HepG2 (cell line): Measurements from ENCODE around the gene TGIF1. TPM values are rescaled to one million over a fixed set of nuclear protein-coding genes. Genes with fewer than 3 reads are reported as not detected.

Source experiments
- ATAC-seq: fragments of 200-7000 bp; cut with Tn5 transposase; 3 replicates; pipeline ENCODE4 v1.9.1; 2020; ENCODE audit warnings: mild to moderate bottlenecking, moderate library complexity
- BruUV-seq: library from RNA; stranded (reverse); fragments of 400-500 nt; replicated peaks from 2 replicates; lab custom pipeline; 2021; lab: Mats Ljungman, UMichigan
- CTCF ChIA-PET: fragments of 300-600 bp; formaldehyde crosslinking; extraction: SDS; loops from one replicate; lab custom pipeline; 2021; ENCODE audit warnings: low total read pairs, inconsistent platforms, low intra/inter-chr PET ratio; lab: Yijun Ruan, JAX
- POLR2A ChIA-PET: fragments of 350-600 bp; sonication (Branson Sonifier 250); formaldehyde crosslinking; loops from one replicate; lab custom pipeline; 2020; ENCODE audit warnings: antibody characterized with exemption, inconsistent platforms; lab: Yijun Ruan, JAX
- DNase-seq: peaks from one replicate; pipeline ENCODE4 v3.0.0-alpha.2; 2015; ENCODE audit warnings: low spot score
- FAIRE-seq: peaks from 3 replicates; lab custom pipeline; 2011; peaks lifted over from hg19 to GRCh38; lab: Jason Lieb, UNC
- H2AFZ ChIP-seq: one replicate; pipeline ENCODE4 v1.6.1; 2011; ENCODE audit warnings: low read length, inconsistent platforms
- H3K27ac ChIP-seq: fragments of 300-600 bp; 3 replicates; pipeline ENCODE4 v1.8.0; 2011; ENCODE audit warnings: mixed run types, mild to moderate bottlenecking, mixed read lengths, low read length, inconsistent platforms; ENCODE audit not compliant: insufficient read depth; ENCODE audit errors: extremely low read length
- H3K27me3 ChIP-seq, 2 experiments: fragments of 200-600 bp in 1 of 2; 2 replicates in 1 of 2; 3 replicates in 1 of 2; pipeline versions ENCODE4 v1.6.0 to v1.8.0; 2011; ENCODE audit warnings: low read length in 2 of 2, mild to moderate bottlenecking in 2 of 2, moderate library complexity in 2 of 2, inconsistent platforms in 1 of 2; ENCODE audit not compliant: insufficient read depth in 2 of 2, control insufficient read depth in 1 of 2
- H3K36me3 ChIP-seq, 2 experiments: fragments of 200-600 bp in 1 of 2; replicated peaks in 1 of 2; 2 replicates in 1 of 2; 3 replicates in 1 of 2; pipeline versions ENCODE4 v1.5.1 to v1.8.0; 2011; ENCODE audit warnings: low read length in 2 of 2, inconsistent platforms in 1 of 2; ENCODE audit not compliant: insufficient read depth in 2 of 2, control insufficient read depth in 1 of 2
- H3K4me1 ChIP-seq: 2 replicates; pipeline ENCODE4 v1.5.1; 2012; ENCODE audit warnings: low read length, inconsistent platforms; ENCODE audit not compliant: insufficient read depth
- H3K4me2 ChIP-seq: 2 replicates; pipeline ENCODE4 v1.6.0; 2011; ENCODE audit warnings: low read depth, low read length, inconsistent platforms
- H3K4me3 ChIP-seq, 3 experiments: fragments of 200-600 bp in 1 of 3; sonication (generic), shearing (Covaris generic) in 1 of 3; replicated peaks in 1 of 3; 2 replicates each; pipeline ENCODE4 v1.5.1; 2011 to 2016; ENCODE audit warnings: low read length in 3 of 3, inconsistent platforms in 2 of 3, low read depth in 2 of 3, mild to moderate bottlenecking in 2 of 3, control low read depth in 1 of 3, mixed read lengths in 1 of 3; ENCODE audit not compliant: insufficient read depth in 1 of 3
- H3K79me2 ChIP-seq: one replicate; pipeline ENCODE4 v1.6.1; 2011; ENCODE audit warnings: low read length, inconsistent platforms; ENCODE audit not compliant: insufficient read depth
- H3K9ac ChIP-seq: 2 replicates; pipeline ENCODE4 v1.6.0; 2011; ENCODE audit warnings: mild to moderate bottlenecking, low read depth, low read length, inconsistent platforms; ENCODE audit not compliant: insufficient read depth
- H3K9me3 ChIP-seq: 2 replicates; pipeline ENCODE4 v1.5.1; 2012; ENCODE audit warnings: mild to moderate bottlenecking, low read length
- H4K20me1 ChIP-seq: 2 replicates; pipeline ENCODE4 v1.6.0; 2011; ENCODE audit warnings: inconsistent platforms, mild to moderate bottlenecking, low read length, moderate library complexity; ENCODE audit not compliant: insufficient read depth
- FOSL2 ChIP-seq: sonication (generic); formaldehyde crosslinking; IDR thresholded peaks from 2 replicates; pipeline ENCODE4 v1.4.0; 2020; ENCODE audit warnings: missing genetic modification reagents
- HNF4G ChIP-seq, 2 experiments: sonication (generic) in 1 of 2; formaldehyde crosslinking in 1 of 2; IDR thresholded peaks; 2 replicates each; pipeline versions ENCODE4 v1.4.0 to v1.6.1; 2011 to 2020; ENCODE audit warnings: borderline replicate concordance in 2 of 2, low read depth in 2 of 2, mild to moderate bottlenecking in 2 of 2, low read length in 1 of 2, missing genetic modification reagents in 1 of 2, moderate library complexity in 1 of 2
- HNRNPL ChIP-seq: fragments of 200-400 bp; formaldehyde crosslinking; IDR thresholded peaks from 2 replicates; pipeline ENCODE4 v1.6.1; 2017; ENCODE audit warnings: mild to moderate bottlenecking, low read depth, low read length
- LCORL ChIP-seq, 2 experiments: fragments of 450-650 bp in 1 of 2; sonication (generic) in 1 of 2; formaldehyde crosslinking in 1 of 2; IDR thresholded peaks; 2 replicates each; pipeline versions ENCODE4 v1.5.0 to v1.6.1; 2017 to 2020; ENCODE audit warnings: antibody characterized with exemption in 1 of 2, missing genetic modification reagents in 1 of 2
- PHF8 ChIP-seq: sonication (generic); formaldehyde crosslinking; IDR thresholded peaks from 2 replicates; pipeline ENCODE4 v1.5.0; 2020; ENCODE audit warnings: missing genetic modification reagents
- PRMT3 ChIP-seq: sonication (generic); formaldehyde crosslinking; IDR thresholded peaks from 2 replicates; pipeline ENCODE4 v1.8.1; 2022; ENCODE audit warnings: low read depth, mild to moderate bottlenecking, moderate library complexity, missing genetic modification reagents, borderline replicate concordance
- RBM39 ChIP-seq: fragments of 200-400 bp; formaldehyde crosslinking; IDR thresholded peaks from one replicate; pipeline ENCODE4 v1.6.1; 2018; ENCODE audit warnings: antibody characterized with exemption, mild to moderate bottlenecking, low read depth, low read length; ENCODE audit not compliant: poor library complexity, severe bottlenecking
- SALL2 ChIP-seq: sonication (generic); formaldehyde crosslinking; IDR thresholded peaks from 2 replicates; pipeline ENCODE4 v1.8.1; 2023; ENCODE audit warnings: mild to moderate bottlenecking, missing genetic modification reagents, inconsistent platforms
- SIN3B ChIP-seq: fragments of 150-350 bp; IDR thresholded peaks from 2 replicates; pipeline ENCODE4 v1.6.1; 2014; ENCODE audit warnings: low read length
- ZFP36L2 ChIP-seq: sonication (generic); formaldehyde crosslinking; IDR thresholded peaks from 2 replicates; pipeline ENCODE4 v1.4.0; 2020; ENCODE audit warnings: missing genetic modification reagents
- ZNF10 ChIP-seq: sonication (generic); formaldehyde crosslinking; IDR thresholded peaks from 2 replicates; pipeline ENCODE4 v1.4.0; 2020; ENCODE audit warnings: mild to moderate bottlenecking, low read depth, missing genetic modification reagents, borderline replicate concordance
- ZNF782 ChIP-seq: sonication (generic); formaldehyde crosslinking; IDR thresholded peaks from 2 replicates; pipeline ENCODE4 v1.4.0; 2020; ENCODE audit warnings: missing genetic modification reagents, mild to moderate bottlenecking, borderline replicate concordance
- WGBS: methylation state at CpG from one replicate; pipeline ENCODE4 v1.1.6; 2017; ENCODE audit warnings: low lambda C conversion rate; 5-methylcytosine and 5-hydroxymethylcytosine counted together
- in situ Hi-C: cut with HindIII; loops from 2 replicates; pipeline ENCODE4 v1.10.0; 2017; ENCODE audit warnings: low pct_unique_long_range_greater_than_20kb; ENCODE audit not compliant: extremely low pct_ligation_motif_present
- intact Hi-C: fragments of 100-400 bp; cut with micrococcal nuclease; formaldehyde crosslinking; loops from one replicate; pipeline ENCODE4 v1.10.0; 2022; ENCODE audit not compliant: unreplicated experiment
- polyA plus RNA-seq, 8 experiments: library from polyadenylated mRNA; depleted of rRNA in 3 of 8; stranded (reverse) in 7 of 8; unstranded in 1 of 8; fragments of >200 nt; fragmentation: Illumina TruSeq in 4 of 8; extraction: Trizol in 4 of 8; gene quantifications; 2 replicates each; pipeline versions ENCODE4 v1.2.1 to v1.2.3, GENCODE V29; 2011 to 2016; ENCODE audit warnings: low read depth in 4 of 8, missing spikeins in 1 of 8, mixed read lengths in 1 of 8; ENCODE audit not compliant: insufficient read depth in 1 of 8
- total RNA-seq, 5 experiments: library from RNA; depleted of rRNA; stranded (reverse); fragments of >200 nt; fragmentation: Illumina TruSeq; extraction: Trizol; gene quantifications; 2 replicates each; pipeline ENCODE4 v1.2.3, GENCODE V29; 2016; ENCODE audit warnings: low read depth in 1 of 5
- TF ChIP-seq, protein P1 (sequence below): sonication (generic); formaldehyde crosslinking; IDR thresholded peaks from 2 replicates; pipeline ENCODE4 v1.4.0; 2020; ENCODE audit warnings: mild to moderate bottlenecking, missing genetic modification reagents
- TF ChIP-seq, protein P2 (sequence below): sonication (generic); formaldehyde crosslinking; IDR thresholded peaks from 2 replicates; pipeline ENCODE4 v1.4.0; 2020; ENCODE audit warnings: mild to moderate bottlenecking, low read depth, missing genetic modification reagents
- TF ChIP-seq, protein P3 (sequence below): fragments of 450-650 bp; IDR thresholded peaks from 2 replicates; pipeline ENCODE4 v1.6.1; 2016

Gene TGIF1
- total and polyA plus RNA-seq, 2 of the 13 experiments (the other 11 are each of a cell fraction or from before 2014, with no cell fraction given) = 50.0 to 76.1 TPM

DNA sequence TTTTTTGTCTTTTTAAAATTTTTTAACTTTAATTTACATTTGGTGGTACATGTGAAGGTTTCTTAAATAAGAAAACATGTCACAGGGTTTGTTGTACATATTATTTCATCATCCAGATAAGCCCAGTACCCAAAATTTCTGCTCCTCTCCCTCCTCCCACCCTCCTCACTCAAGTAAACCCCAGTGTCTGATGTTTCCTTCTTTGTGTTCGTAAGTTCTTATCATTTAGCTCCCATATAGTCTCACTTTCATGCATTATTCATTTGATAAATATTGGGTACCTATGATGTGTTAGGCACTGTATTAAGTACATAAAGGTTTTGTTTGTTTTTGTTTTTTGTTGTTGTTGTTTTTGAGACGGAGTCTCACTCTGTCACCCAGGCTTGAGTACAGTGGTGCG lies 5.7 kb upstream of the TGIF1 start:
- in situ Hi-C loops = no loop called here

DNA sequence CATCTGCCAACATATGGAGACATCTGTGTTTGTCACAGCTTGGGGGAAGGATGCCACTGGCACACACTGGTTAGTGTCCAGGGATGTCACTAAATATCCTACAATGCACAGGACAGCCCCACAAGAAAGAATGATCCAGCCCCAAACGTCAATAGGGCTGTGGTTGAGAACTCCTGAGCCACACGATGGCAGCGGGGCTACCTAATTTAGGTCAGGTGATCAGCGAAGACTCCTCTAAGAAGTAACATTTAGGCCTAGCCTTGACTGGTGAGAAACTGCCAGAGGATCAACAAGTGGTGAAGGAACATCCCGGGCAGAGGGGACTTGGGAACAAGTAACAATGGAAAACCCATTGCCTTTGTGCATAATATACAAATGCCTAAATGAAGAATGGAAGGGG lies 5.0 kb upstream of the TGIF1 start:
- Histone ChIP-seq H3K9ac (no peak overlapping the region), H3K36me3 (no peaks in the 10 kb centered on the region), H4K20me1 (no peaks in the 10 kb centered on the region), H3K4me1 (peaks cover 30% of the 10 kb centered on the region), H3K9me3 (no peaks in the 10 kb centered on the region), H2AFZ (no peak overlapping the region), H3K27me3 (no peaks in the 10 kb centered on the region; a peak in 2 of 5 replicates), H3K4me2 (no peak overlapping the region), H3K4me3 (no peak overlapping the region), H3K79me2 (peaks cover 10% of the 10 kb centered on the region), H3K27ac (no peak overlapping the region)
- in situ Hi-C loops = no loop called here
- intact Hi-C loops = no loop called here
- ChIA-PET CTCF (no interaction called here), POLR2A (no interaction called here)
- no peak for FAIRE-seq
- no peak for DNase-seq
- 46% methylated on average over 4 of the region's 5 CpGs for WGBS
- BruUV-seq = no TSS peak
- no peak for ATAC-seq
- TF ChIP-seq ZNF782 (no peak), LCORL (IDR thresholded peaks at IDR 0.05) (no peak), LCORL (CRISPR knock-in tag; IDR thresholded peaks at IDR 0.05) (no peak), RBM39 (no peak), PRMT3 (no peak), SIN3B (no peak), SALL2 (CRISPR knock-in tag) (no peak), HNF4G (IDR thresholded peaks at IDR 0.05; ENCODE audit: borderline replicate concordance, low read depth, low read length) (no peak), HNF4G (CRISPR knock-in tag; IDR thresholded peaks at IDR 0.05; ENCODE audit: borderline replicate concordance, low read depth) (no peak), ZNF10 (CRISPR knock-in tag) (no peak), HNRNPL (no peak), PHF8 (CRISPR knock-in tag) (no peak)
- TF ChIP-seq, protein P1, sequence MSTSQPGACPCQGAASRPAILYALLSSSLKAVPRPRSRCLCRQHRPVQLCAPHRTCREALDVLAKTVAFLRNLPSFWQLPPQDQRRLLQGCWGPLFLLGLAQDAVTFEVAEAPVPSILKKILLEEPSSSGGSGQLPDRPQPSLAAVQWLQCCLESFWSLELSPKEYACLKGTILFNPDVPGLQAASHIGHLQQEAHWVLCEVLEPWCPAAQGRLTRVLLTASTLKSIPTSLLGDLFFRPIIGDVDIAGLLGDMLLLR = no peak
- TF ChIP-seq, protein P2, sequence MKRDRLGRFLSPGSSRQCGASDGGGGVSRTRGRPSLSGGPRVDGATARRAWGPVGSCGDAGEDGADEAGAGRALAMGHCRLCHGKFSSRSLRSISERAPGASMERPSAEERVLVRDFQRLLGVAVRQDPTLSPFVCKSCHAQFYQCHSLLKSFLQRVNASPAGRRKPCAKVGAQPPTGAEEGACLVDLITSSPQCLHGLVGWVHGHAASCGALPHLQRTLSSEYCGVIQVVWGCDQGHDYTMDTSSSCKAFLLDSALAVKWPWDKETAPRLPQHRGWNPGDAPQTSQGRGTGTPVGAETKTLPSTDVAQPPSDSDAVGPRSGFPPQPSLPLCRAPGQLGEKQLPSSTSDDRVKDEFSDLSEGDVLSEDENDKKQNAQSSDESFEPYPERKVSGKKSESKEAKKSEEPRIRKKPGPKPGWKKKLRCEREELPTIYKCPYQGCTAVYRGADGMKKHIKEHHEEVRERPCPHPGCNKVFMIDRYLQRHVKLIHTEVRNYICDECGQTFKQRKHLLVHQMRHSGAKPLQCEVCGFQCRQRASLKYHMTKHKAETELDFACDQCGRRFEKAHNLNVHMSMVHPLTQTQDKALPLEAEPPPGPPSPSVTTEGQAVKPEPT = no peak

More for the DNA sequence above, 5.7 kb upstream of the TGIF1 start:
- no peaks in the 10 kb centered on the region for H4K20me1 ChIP-seq
- BruUV-seq = no TSS peak
- H3K9me3 ChIP-seq = no peaks in the 10 kb centered on the region
- no peak overlapping the region for H3K27ac ChIP-seq
- FAIRE-seq = no peak
- POLR2A ChIA-PET = no interaction called here
- no peak overlapping the region for H2AFZ ChIP-seq
- CTCF ChIA-PET = no interaction called here
- H3K4me2 ChIP-seq = no peak overlapping the region
- no peaks in the 10 kb centered on the region for H3K36me3 ChIP-seq
- H3K79me2 ChIP-seq = peaks cover 7% of the 10 kb centered on the region
- ATAC-seq = no peak
- peaks cover 32% of the 10 kb centered on the region for H3K4me1 ChIP-seq
- 73% methylated on average over 3 of the region's 3 CpGs for WGBS
- no peaks in the 10 kb centered on the region; a peak in 2 of 5 replicates for H3K27me3 ChIP-seq
- no peak overlapping the region for H3K4me3 ChIP-seq
- H3K9ac ChIP-seq = no peak overlapping the region
- TF ChIP-seq, protein P3, sequence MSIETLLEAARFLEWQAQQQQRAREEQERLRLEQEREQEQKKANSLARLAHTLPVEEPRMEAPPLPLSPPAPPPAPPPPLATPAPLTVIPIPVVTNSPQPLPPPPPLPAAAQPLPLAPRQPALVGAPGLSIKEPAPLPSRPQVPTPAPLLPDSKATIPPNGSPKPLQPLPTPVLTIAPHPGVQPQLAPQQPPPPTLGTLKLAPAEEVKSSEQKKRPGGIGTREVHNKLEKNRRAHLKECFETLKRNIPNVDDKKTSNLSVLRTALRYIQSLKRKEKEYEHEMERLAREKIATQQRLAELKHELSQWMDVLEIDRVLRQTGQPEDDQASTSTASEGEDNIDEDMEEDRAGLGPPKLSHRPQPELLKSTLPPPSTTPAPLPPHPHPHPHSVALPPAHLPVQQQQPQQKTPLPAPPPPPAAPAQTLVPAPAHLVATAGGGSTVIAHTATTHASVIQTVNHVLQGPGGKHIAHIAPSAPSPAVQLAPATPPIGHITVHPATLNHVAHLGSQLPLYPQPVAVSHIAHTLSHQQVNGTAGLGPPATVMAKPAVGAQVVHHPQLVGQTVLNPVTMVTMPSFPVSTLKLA = no peak
- TF ChIP-seq FOSL2 (CRISPR knock-in tag) (no peak), ZFP36L2 (CRISPR knock-in tag) (no peak)
- TF ChIP-seq, all 625 proteins: peak for 0
- DNase-seq = no peak
- intact Hi-C loops = no loop called here
